Transverse colon (tissue), 3 donors: ENCODE data around the gene TOR4A.
A peak's percentile ranks its signal among the peaks of the same experiment; 100 is the strongest.

Source experiments
- CTCF ChIP-seq, 5 experiments: fragments of 200-600 bp in 3 of 5; fragments of 450-650 bp in 2 of 5; sonication (generic) in 3 of 5; IDR thresholded peaks; 1 replicate in 2 of 5; 2 replicates in 3 of 5; pipeline ENCODE4 v1.5.1; 2016 to 2017; ENCODE audit warnings: antibody characterized with exemption in 5 of 5, inconsistent platforms in 3 of 5, mild to moderate bottlenecking in 2 of 5, moderate library complexity in 1 of 5
- POLR2A ChIP-seq: fragments of 450-650 bp; IDR thresholded peaks from one replicate; pipeline ENCODE4 v1.6.1; 2016; ENCODE audit warnings: antibody characterized with exemption, mild to moderate bottlenecking, moderate library complexity

DNA sequence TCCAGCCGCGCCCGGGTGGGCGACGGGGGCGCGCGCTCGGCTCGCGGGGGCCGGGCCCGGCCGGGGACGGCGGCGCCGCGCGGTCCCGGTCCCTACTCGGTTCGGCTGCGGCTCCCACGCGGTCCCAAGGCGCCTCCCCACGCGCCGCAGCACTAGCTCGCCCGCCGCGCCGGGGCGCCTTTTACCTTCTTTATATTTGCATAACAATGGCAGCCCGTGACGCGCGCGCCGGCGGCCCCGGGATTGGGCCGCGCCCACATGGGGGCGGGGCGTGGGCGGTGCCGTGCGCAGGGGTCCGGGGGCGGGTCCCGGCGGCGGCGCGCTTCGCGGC, 24.6 kb downstream of the TOR4A start, which contains the start of gene NRARP:
- TF ChIP-seq CTCF (IDR thresholded peaks at IDR 0.05) (no peak), POLR2A (peak; percentile 65)
